ENCODE measurements around the gene TIMP2. TPM values are rescaled to one million over a fixed set of nuclear protein-coding genes. Genes with fewer than 3 reads are reported as not detected.

TIMP2 gene
- total and polyA plus RNA-seq, 2 of the 13 experiments (the other 11 are each of a cell fraction or from before 2014, with no cell fraction given), result 3.8 to 8.5 TPM

DNA sequence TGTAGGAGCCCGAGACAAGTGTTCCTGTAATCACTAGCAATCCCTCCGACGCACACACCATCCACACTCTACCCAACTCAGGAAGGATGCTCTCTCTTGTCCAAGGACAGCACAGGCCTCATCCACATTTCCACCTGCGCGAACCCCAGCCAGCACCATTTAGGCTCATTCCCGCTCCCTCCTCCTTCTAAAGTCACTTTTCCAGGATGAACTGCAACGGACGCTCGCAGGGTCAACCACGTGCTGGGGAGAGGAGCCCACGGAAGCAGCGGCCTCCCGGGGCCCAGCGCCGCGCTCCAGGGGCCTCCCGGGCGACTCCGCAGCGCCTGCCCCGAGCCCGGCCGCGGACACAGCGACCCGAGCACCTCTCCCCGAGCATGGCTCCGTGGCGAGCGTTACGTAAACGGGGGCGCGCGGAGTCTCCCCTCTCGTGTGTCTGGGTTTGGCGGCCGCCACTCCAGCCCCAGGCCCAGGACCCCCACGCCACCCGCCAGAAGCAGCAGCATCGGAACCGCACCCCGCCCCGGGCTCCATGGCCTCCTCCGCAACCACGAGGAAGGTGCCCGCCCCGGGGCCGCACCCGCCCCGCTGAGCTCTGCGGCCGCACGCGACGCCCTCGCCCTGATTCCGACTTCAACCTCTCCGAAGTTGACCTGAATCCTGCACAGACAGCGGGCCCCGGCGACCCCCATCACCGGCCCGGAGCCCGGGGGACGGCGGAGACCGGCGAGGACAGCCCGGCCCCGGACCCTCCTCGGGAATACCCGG, 85.2 kb downstream of the TIMP2 start (continued):
- TF ChIP-seq ZNF747 (CRISPR knock-in tag; IDR thresholded peaks at IDR 0.05; ENCODE audit: borderline replicate concordance), result no peak
- no peak for TF ChIP-seq EZH2 (conservative IDR thresholded peaks at IDR 0.05; ENCODE audit: low read depth, low read length)
- TF ChIP-seq, protein P1, sequence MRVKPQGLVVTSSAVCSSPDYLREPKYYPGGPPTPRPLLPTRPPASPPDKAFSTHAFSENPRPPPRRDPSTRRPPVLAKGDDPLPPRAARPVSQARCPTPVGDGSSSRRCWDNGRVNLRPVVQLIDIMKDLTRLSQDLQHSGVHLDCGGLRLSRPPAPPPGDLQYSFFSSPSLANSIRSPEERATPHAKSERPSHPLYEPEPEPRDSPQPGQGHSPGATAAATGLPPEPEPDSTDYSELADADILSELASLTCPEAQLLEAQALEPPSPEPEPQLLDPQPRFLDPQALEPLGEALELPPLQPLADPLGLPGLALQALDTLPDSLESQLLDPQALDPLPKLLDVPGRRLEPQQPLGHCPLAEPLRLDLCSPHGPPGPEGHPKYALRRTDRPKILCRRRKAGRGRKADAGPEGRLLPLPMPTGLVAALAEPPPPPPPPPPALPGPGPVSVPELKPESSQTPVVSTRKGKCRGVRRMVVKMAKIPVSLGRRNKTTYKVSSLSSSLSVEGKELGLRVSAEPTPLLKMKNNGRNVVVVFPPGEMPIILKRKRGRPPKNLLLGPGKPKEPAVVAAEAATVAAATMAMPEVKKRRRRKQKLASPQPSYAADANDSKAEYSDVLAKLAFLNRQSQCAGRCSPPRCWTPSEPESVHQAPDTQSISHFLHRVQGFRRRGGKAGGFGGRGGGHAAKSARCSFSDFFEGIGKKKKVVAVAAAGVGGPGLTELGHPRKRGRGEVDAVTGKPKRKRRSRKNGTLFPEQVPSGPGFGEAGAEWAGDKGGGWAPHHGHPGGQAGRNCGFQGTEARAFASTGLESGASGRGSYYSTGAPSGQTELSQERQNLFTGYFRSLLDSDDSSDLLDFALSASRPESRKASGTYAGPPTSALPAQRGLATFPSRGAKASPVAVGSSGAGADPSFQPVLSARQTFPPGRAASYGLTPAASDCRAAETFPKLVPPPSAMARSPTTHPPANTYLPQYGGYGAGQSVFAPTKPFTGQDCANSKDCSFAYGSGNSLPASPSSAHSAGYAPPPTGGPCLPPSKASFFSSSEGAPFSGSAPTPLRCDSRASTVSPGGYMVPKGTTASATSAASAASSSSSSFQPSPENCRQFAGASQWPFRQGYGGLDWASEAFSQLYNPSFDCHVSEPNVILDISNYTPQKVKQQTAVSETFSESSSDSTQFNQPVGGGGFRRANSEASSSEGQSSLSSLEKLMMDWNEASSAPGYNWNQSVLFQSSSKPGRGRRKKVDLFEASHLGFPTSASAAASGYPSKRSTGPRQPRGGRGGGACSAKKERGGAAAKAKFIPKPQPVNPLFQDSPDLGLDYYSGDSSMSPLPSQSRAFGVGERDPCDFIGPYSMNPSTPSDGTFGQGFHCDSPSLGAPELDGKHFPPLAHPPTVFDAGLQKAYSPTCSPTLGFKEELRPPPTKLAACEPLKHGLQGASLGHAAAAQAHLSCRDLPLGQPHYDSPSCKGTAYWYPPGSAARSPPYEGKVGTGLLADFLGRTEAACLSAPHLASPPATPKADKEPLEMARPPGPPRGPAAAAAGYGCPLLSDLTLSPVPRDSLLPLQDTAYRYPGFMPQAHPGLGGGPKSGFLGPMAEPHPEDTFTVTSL (CRISPR knock-in tag; IDR thresholded peaks at IDR 0.05; ENCODE audit: borderline replicate concordance), result 0 out of 2 replicates have a peak, but pooled peaks have one; percentile 22
- no peak for TF ChIP-seq SMARCE1 (IDR thresholded peaks at IDR 0.05; ENCODE audit: borderline replicate concordance)
- TF ChIP-seq, protein P2, sequence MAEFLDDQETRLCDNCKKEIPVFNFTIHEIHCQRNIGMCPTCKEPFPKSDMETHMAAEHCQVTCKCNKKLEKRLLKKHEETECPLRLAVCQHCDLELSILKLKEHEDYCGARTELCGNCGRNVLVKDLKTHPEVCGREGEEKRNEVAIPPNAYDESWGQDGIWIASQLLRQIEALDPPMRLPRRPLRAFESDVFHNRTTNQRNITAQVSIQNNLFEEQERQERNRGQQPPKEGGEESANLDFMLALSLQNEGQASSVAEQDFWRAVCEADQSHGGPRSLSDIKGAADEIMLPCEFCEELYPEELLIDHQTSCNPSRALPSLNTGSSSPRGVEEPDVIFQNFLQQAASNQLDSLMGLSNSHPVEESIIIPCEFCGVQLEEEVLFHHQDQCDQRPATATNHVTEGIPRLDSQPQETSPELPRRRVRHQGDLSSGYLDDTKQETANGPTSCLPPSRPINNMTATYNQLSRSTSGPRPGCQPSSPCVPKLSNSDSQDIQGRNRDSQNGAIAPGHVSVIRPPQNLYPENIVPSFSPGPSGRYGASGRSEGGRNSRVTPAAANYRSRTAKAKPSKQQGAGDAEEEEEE (CRISPR knock-in tag; IDR thresholded peaks at IDR 0.05; ENCODE audit: borderline replicate concordance), result no peak
- TF ChIP-seq, protein P3, sequence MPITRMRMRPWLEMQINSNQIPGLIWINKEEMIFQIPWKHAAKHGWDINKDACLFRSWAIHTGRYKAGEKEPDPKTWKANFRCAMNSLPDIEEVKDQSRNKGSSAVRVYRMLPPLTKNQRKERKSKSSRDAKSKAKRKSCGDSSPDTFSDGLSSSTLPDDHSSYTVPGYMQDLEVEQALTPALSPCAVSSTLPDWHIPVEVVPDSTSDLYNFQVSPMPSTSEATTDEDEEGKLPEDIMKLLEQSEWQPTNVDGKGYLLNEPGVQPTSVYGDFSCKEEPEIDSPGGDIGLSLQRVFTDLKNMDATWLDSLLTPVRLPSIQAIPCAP (CRISPR knock-in tag; IDR thresholded peaks at IDR 0.05; ENCODE audit: low read depth), result no peak
- no peak for TF ChIP-seq ERF (CRISPR knock-in tag; IDR thresholded peaks at IDR 0.05)
- TF ChIP-seq, protein P4, sequence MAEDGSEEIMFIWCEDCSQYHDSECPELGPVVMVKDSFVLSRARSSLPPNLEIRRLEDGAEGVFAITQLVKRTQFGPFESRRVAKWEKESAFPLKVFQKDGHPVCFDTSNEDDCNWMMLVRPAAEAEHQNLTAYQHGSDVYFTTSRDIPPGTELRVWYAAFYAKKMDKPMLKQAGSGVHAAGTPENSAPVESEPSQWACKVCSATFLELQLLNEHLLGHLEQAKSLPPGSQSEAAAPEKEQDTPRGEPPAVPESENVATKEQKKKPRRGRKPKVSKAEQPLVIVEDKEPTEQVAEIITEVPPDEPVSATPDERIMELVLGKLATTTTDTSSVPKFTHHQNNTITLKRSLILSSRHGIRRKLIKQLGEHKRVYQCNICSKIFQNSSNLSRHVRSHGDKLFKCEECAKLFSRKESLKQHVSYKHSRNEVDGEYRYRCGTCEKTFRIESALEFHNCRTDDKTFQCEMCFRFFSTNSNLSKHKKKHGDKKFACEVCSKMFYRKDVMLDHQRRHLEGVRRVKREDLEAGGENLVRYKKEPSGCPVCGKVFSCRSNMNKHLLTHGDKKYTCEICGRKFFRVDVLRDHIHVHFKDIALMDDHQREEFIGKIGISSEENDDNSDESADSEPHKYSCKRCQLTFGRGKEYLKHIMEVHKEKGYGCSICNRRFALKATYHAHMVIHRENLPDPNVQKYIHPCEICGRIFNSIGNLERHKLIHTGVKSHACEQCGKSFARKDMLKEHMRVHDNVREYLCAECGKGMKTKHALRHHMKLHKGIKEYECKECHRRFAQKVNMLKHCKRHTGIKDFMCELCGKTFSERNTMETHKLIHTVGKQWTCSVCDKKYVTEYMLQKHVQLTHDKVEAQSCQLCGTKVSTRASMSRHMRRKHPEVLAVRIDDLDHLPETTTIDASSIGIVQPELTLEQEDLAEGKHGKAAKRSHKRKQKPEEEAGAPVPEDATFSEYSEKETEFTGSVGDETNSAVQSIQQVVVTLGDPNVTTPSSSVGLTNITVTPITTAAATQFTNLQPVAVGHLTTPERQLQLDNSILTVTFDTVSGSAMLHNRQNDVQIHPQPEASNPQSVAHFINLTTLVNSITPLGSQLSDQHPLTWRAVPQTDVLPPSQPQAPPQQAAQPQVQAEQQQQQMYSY (CRISPR knock-in tag; IDR thresholded peaks at IDR 0.05), result no peak; the same call in 1 of the 2 replicates
- peak; percentile 75; the same call in 1 of the 2 replicates for TF ChIP-seq MTF2 (CRISPR knock-in tag; IDR thresholded peaks at IDR 0.05; ENCODE audit: borderline replicate concordance)
- no peak for TF ChIP-seq RFX5 (IDR thresholded peaks at IDR 0.05; ENCODE audit: low read depth, low read length)
- 0 out of 2 replicates have a peak, but pooled peaks have one; percentile 38 for TF ChIP-seq ZFX (CRISPR knock-in tag; IDR thresholded peaks at IDR 0.05; ENCODE audit: low read depth)
- TF ChIP-seq KDM3A (CRISPR knock-in tag; IDR thresholded peaks at IDR 0.05; ENCODE audit: low read depth), result no peak
- 0 out of 2 replicates have a peak, but pooled peaks have one; percentile 68 for TF ChIP-seq HOXD1 (CRISPR knock-in tag; IDR thresholded peaks at IDR 0.05)
- TF ChIP-seq MED1 (CRISPR knock-in tag; IDR thresholded peaks at IDR 0.05), result no peak
- no peak for TF ChIP-seq ZNF713 (CRISPR knock-in tag; IDR thresholded peaks at IDR 0.05)
- 0 out of 2 replicates have a peak, but pooled peaks have one; percentile 33 for TF ChIP-seq ZNF292 (CRISPR knock-in tag; IDR thresholded peaks at IDR 0.05; ENCODE audit: borderline replicate concordance, low read depth)
- peak; percentile 48; the same call in 1 of the 2 replicates for TF ChIP-seq ZNF839 (CRISPR knock-in tag; IDR thresholded peaks at IDR 0.05; ENCODE audit: borderline replicate concordance)
